Stimulated activated CD8-positive, alpha-beta memory T cell treated with anti-CD3 and anti-CD28 coated beads, Interleukin-15, amount 100 ng/mL, for 48 hours (primary cell): ENCODE results near the gene GPR157.

Source experiments
- DNase-seq, 2 donors: peaks; one replicate each; pipeline ENCODE4 v3.0.0-alpha.2; 2020; ENCODE audit warnings: low read depth in 2 of 2

The GPR157 gene

DNA sequence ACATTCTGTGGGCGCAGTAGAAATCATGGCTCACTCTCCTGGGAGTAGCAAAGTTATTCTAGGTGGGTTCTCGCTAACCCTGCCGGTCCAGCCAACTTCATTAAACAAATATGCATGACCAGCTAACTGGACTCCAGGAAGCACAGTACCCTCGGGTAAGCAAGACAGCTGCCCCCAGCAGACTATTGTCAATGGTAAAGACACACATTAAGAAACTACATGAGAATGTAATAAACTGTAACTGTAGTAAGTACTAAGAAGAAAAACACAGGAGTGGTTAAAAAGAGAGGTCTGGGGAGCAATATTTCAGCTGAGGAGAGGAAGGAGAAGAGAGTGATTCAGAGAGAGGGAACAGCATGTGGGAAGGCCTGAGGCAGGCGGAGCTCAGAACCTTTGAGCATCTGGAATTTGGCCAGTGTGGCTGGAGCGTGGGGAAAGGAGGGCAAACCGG lies 66.9 kb downstream of the GPR157 start:
- DNase-seq = no peak

GRCh38 chr1:9061252-9061960 lies 67.5 kb downstream of the GPR157 start:
- DNase-seq = no peak

DNA sequence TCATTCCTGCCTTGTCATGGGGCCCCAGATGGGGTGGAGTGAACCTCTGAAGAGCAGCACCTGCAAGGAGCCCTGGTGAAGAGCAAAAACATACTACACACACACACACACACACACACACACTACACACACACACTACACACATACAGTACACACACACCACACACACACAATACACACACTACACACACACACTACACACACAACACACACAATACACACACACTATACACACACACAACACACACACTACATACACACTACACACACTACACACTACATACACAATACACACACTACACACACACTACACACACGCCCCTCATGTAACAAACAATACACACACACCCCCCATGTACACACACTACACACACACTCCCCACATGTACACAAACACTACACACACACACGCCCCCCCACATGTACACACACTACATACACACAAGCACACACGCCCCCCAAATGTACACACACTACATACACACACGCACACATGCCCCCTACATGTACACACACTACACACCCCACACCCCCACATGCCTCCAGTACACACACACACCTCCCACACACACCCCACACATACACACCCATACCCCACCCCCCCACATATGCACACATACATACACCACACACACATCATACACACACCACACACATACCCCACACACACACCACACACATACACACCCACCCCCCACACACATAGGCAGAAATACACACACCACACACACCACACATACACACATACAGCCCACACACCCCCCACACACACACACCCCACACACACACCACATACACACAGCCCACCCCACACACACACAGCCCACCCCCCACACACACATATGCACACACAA lies 68.8 kb downstream of the GPR157 start:
- DNase-seq = no peak

DNA sequence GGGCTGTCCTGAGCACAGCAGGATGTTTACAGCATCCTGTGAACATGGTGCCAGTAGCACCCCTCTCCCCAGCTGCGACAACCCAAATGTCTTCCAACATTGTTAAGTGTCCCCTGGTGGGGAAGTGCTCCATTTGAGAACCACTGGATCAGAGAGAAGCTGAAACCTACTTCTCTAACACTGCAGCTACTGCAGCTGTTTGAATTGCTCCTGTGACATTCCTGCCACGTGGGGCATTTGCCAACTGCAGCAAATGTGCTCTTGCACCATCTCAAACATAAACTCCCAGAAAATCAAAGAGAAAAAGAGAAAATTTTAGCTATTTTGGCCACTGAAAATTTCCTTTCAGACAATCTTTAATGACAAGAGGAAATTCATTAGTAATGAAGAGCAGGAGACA lies 70.4 kb downstream of the GPR157 start:
- DNase-seq = no peak

GRCh38 chr1:9057851-9058250 lies 71.1 kb downstream of the GPR157 start:
- DNase-seq = no peak

DNA sequence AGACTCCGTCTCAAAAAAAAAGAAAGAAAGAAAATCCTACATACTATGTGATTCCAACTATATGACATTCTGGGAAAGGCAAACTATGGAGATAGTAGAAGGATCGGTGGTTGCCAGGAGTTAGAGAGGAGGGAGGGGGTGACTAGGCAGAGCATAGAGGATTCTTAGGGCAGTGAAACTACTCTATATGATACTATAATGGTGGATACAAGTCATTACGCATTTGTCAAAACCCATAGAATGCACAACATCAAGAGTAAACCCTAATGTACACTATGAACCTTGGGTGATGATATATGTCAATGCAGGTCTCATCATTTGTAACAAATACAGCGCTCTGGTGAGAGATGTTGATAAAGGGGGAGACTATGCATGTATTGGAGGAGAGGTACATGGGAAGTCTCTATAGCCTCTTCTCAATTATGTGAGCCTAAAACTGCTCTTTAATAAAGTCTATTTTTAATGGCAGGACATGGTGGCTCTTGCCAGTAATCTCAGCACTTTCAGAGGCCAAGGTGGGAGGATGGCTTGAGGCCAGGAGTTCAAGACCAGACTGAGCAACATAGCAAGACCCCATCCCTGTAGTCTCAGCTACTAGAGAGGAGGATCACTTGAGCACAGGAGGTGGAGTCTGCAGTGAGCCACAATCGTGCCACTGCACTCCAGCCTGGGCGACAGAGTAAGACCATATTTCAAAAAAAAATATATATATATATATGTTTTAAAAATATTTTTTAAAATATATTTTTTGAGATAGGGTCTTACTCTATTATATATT lies 76.4 kb downstream of the GPR157 start:
- no peak for DNase-seq

GRCh38 chr1:9051379-9051778 lies 77.5 kb downstream of the GPR157 start:
- no peak for DNase-seq

DNA sequence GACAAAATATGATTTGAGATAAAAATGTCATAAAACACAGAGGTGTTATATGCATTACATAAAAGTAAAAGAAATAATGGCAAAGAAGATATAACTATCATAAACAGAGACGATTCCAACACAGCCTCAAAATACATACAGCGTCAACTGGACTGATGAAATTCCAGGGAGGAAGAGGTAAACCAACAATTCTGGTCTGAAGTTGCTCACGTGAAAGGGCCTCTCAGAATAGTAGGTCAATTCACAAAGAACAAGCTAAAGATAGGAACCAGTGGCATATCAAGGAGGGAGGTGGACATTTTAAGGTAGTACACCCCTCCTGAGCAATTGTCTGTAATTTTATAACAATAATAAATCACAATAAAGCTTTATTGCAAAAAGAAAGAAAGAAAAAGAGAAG lies 78.1 kb downstream of the GPR157 start:
- no peak for DNase-seq
